Fibroblast of lung (primary cell): ENCODE measurements around the gene SPOCK1. TPM values are rescaled to one million over a fixed set of nuclear protein-coding genes. Genes with fewer than 3 reads are reported as not detected.

Source experiments
- DNase-seq, 2 donors: peaks; one replicate each; pipeline versions ENCODE4 v3.0.0 to v3.0.0-alpha.2; 2010; ENCODE audit warnings: low read depth in 2 of 2
- H2AFZ ChIP-seq: 2 replicates; pipeline ENCODE4 v1.5.1; 2012; ENCODE audit warnings: low read length, control low read depth, inconsistent platforms
- H3K27ac ChIP-seq: 2 replicates; pipeline ENCODE4 v1.5.1; 2011; ENCODE audit warnings: low read length, control low read depth; ENCODE audit not compliant: insufficient read depth
- H3K27me3 ChIP-seq: 2 replicates; pipeline ENCODE4 v1.5.1; 2011; ENCODE audit warnings: mild to moderate bottlenecking, low read length; ENCODE audit not compliant: control insufficient read depth, insufficient read depth
- H3K36me3 ChIP-seq: 2 replicates; pipeline ENCODE4 v1.5.1; 2011; ENCODE audit warnings: low read length; ENCODE audit not compliant: control insufficient read depth, insufficient read depth
- H3K4me1 ChIP-seq: 2 replicates; pipeline ENCODE4 v1.5.1; 2011; ENCODE audit warnings: low read length; ENCODE audit not compliant: control insufficient read depth, insufficient read depth; ENCODE audit errors: extremely low read depth
- H3K4me2 ChIP-seq: 2 replicates; pipeline ENCODE4 v1.5.1; 2011; ENCODE audit warnings: low read length, control low read depth; ENCODE audit not compliant: insufficient read depth; ENCODE audit errors: extremely low read depth
- H3K4me3 ChIP-seq, 4 experiments: fragments of 200-600 bp in 1 of 4; sonication (generic) in 1 of 4; replicated peaks in 1 of 4; 2 replicates each; pipeline ENCODE4 v1.5.1; 2011 to 2016; ENCODE audit warnings: low read length in 4 of 4, low read depth in 3 of 4, mild to moderate bottlenecking in 3 of 4, control low read depth in 2 of 4, inconsistent platforms in 1 of 4, mixed read lengths in 1 of 4; ENCODE audit not compliant: insufficient read depth in 1 of 4; ENCODE audit errors: control extremely low read depth in 1 of 4
- H3K79me2 ChIP-seq: 2 replicates; pipeline ENCODE4 v1.5.1; 2012; ENCODE audit warnings: mild to moderate bottlenecking, low read length, inconsistent platforms; ENCODE audit not compliant: control insufficient read depth, insufficient read depth
- H3K9ac ChIP-seq: 2 replicates; pipeline ENCODE4 v1.5.1; 2011; ENCODE audit warnings: mild to moderate bottlenecking, low read length, control low read depth; ENCODE audit not compliant: insufficient read depth
- H3K9me3 ChIP-seq: 2 replicates; pipeline ENCODE4 v1.5.1; 2012; ENCODE audit warnings: low read depth, low read length; ENCODE audit not compliant: control insufficient read depth, insufficient read depth
- H4K20me1 ChIP-seq: 2 replicates; pipeline ENCODE4 v1.5.1; 2011; ENCODE audit warnings: low read length; ENCODE audit not compliant: control insufficient read depth, insufficient read depth; ENCODE audit errors: extremely low read depth
- CTCF ChIP-seq, 2 donors: IDR thresholded peaks in 1 of 2; conservative IDR thresholded peaks in 1 of 2; 1 replicate in 1 of 2; 2 replicates in 1 of 2; pipeline ENCODE4 v1.5.1; 2011 to 2012; ENCODE audit warnings: low read length in 2 of 2, control low read depth in 1 of 2, inconsistent platforms in 1 of 2, low read depth in 1 of 2, mild to moderate bottlenecking in 1 of 2
- EZH2 ChIP-seq: IDR thresholded peaks from 2 replicates; pipeline ENCODE4 v1.5.1; 2012; ENCODE audit warnings: low read length, control low read depth, mild to moderate bottlenecking; ENCODE audit errors: missing control alignments
- polyA plus RNA-seq, 2 donors: library from polyadenylated mRNA; depleted of rRNA in 1 of 2; stranded (reverse) in 1 of 2; unstranded in 1 of 2; fragments of >200 nt; gene quantifications; 2 replicates each; pipeline ENCODE4 v1.2.1, GENCODE V29; 2011 to 2012; ENCODE audit warnings: missing spikeins in 1 of 2
- total RNA-seq: library from RNA; depleted of rRNA; stranded (reverse); fragments of >200 nt; gene quantifications from 2 replicates; pipeline ENCODE4 v1.2.1, GENCODE V29; 2014

The SPOCK1 gene
- total and polyA plus RNA-seq, 2 donors (not counting 1 experiment from before 2014, with no cell fraction given), result 11.1 to 34.9 TPM

DNA sequence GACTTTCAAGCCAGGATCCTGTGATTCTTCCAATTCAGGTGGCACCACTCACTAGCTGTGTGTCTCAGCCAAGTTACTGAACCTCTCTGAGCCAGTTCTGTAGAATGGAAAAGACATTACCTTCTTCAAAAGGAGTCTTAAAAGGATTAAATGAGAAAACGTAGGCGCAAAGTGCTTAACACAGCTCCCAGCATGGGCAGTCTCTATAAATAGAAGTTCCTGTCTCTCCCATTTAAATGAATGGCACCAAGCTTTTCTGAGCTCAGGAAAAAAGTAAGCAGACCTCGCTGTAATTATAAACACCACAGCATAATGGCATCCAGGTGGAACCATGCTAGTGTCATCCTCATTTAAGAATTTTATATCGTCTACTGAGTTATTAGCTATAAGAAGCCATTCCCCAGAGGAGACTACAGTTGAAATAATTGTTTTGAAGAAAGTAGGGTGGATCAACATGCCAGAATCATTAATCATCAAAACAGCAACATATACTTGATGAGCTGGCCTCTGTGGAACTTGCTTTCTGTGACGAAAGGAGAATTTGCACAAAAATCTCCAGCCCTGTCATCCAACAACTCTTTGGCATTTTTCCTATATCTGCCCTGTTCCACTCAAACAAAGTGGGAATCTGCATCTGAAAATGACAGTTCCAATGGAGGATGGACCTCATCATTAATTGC lies 188.9 kb downstream of the SPOCK1 start:
- TF ChIP-seq CTCF (conservative IDR thresholded peaks at IDR 0.05 in 1 of 2, IDR thresholded peaks at IDR 0.05 in 1 of 2; ENCODE audit: low read depth in 1 of 2, low read length in 2 of 2) (no peak), EZH2 (no peak)
- peaks cover 16% of the 10 kb centered on the region for H3K4me1 ChIP-seq
- no peak overlapping the region for H3K9ac ChIP-seq
- H3K4me2 ChIP-seq, result peak overlapping the region; percentile 65
- no peak overlapping the region for H3K4me3 ChIP-seq
- H2AFZ ChIP-seq, result no peak overlapping the region
- no peaks in the 10 kb centered on the region for H3K36me3 ChIP-seq
- no peaks in the 10 kb centered on the region for H3K79me2 ChIP-seq
- peak; percentile 83 to 95 for DNase-seq
- H3K27ac ChIP-seq, result peak overlapping the region; percentile 72
- no peaks in the 10 kb centered on the region for H3K9me3 ChIP-seq
- no peaks in the 10 kb centered on the region for H4K20me1 ChIP-seq
- H3K27me3 ChIP-seq, result no peaks in the 10 kb centered on the region

DNA sequence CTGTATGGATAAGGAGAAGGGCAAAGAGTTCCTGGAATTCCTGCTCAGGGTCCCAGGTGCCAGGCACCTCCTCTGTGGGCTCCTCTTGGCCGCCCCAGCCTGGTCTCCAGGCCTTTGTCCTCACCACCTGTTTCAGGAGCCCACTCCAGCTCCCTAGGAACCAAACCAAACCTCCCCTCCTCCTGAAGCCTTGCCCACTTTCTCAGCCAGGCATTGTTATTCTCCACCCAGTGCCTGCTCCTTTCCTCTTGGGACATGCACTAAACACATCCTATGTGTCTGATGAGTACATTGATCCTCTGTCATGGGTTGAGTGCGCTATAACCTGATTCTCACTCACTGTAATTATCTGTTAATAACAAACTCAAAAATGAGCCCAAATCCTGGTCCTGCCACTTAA lies 189.8 kb downstream of the SPOCK1 start:
- Histone ChIP-seq H3K27ac (no peak overlapping the region), H3K36me3 (no peaks in the 10 kb centered on the region)
- TF ChIP-seq EZH2 (no peak), CTCF (conservative IDR thresholded peaks at IDR 0.05 in 1 of 2, IDR thresholded peaks at IDR 0.05 in 1 of 2; ENCODE audit: low read depth in 1 of 2, low read length in 2 of 2) (no peak)

GRCh38 chr5:137308311-137308710 lies 190.8 kb downstream of the SPOCK1 start:
- H3K79me2 ChIP-seq, result no peaks in the 10 kb centered on the region
- H3K27ac ChIP-seq, result no peak overlapping the region
- no peak overlapping the region for H3K4me2 ChIP-seq
- H3K4me3 ChIP-seq, result no peak overlapping the region
- H4K20me1 ChIP-seq, result no peaks in the 10 kb centered on the region
- H3K9me3 ChIP-seq, result no peaks in the 10 kb centered on the region
- DNase-seq, result no peak
- no peaks in the 10 kb centered on the region for H3K27me3 ChIP-seq
- peaks cover 16% of the 10 kb centered on the region for H3K4me1 ChIP-seq
- TF ChIP-seq CTCF (conservative IDR thresholded peaks at IDR 0.05 in 1 of 2, IDR thresholded peaks at IDR 0.05 in 1 of 2; ENCODE audit: low read depth in 1 of 2, low read length in 2 of 2) (no peak), EZH2 (no peak)
- H3K36me3 ChIP-seq, result no peaks in the 10 kb centered on the region
- no peak overlapping the region for H2AFZ ChIP-seq
- no peak overlapping the region for H3K9ac ChIP-seq

More for the DNA sequence above, 189.8 kb downstream of the SPOCK1 start:
- Histone ChIP-seq H3K4me1 (peaks cover 16% of the 10 kb centered on the region), H3K4me3 (no peak overlapping the region), H3K27me3 (no peaks in the 10 kb centered on the region), H2AFZ (no peak overlapping the region), H3K4me2 (no peak overlapping the region), H4K20me1 (no peaks in the 10 kb centered on the region), H3K79me2 (no peaks in the 10 kb centered on the region), H3K9me3 (no peaks in the 10 kb centered on the region), H3K9ac (no peak overlapping the region)
- DNase-seq, result no peak
